Left cardiac atrium (tissue), 4 donors: ENCODE data around the gene ZNRF3. TPM values are rescaled to one million over a fixed set of nuclear protein-coding genes. Genes with fewer than 3 reads are reported as not detected.

ENCODE experiments used
- ATAC-seq, 2 donors: fragments of 200-7000 bp; cut with Tn5 transposase; one replicate each; pipeline ENCODE4 v1.9.1; 2020; ENCODE audit warnings: mild to moderate bottlenecking in 2 of 2, moderate library complexity in 2 of 2
- DNase-seq: peaks from one replicate; pipeline ENCODE4 v3.0.0-alpha.2; 2020
- intact Hi-C, 2 donors: fragments of 100-400 bp; cut with DNase I; formaldehyde crosslinking; loops; one replicate each; pipeline versions ENCODE4 v1.14.1 to v1.15.1; 2022 to 2023
- total RNA-seq, 2 donors: library from RNA; stranded (reverse); fragmentation: NEBNext Ultra II Directional; extraction: Animal tissue kit (Norgen Biotek cat#: 25700); gene quantifications; one replicate each; pipeline ENCODE4 v1.2.1, GENCODE V29; 2021
- donor health status: DM: no; HTN: yes; CAD: no.
- donor health status: DM: no; HTN: yes; CAD: no; lungs with severe emphysema.
- donor health status: DM: yes; HTN: yes; CAD: no.
- donor health status: Dilated cardiomyopathy.

The ZNRF3 gene
- total RNA-seq, 2 donors from 2014 or later = 5.2 to 6.6 TPM

DNA sequence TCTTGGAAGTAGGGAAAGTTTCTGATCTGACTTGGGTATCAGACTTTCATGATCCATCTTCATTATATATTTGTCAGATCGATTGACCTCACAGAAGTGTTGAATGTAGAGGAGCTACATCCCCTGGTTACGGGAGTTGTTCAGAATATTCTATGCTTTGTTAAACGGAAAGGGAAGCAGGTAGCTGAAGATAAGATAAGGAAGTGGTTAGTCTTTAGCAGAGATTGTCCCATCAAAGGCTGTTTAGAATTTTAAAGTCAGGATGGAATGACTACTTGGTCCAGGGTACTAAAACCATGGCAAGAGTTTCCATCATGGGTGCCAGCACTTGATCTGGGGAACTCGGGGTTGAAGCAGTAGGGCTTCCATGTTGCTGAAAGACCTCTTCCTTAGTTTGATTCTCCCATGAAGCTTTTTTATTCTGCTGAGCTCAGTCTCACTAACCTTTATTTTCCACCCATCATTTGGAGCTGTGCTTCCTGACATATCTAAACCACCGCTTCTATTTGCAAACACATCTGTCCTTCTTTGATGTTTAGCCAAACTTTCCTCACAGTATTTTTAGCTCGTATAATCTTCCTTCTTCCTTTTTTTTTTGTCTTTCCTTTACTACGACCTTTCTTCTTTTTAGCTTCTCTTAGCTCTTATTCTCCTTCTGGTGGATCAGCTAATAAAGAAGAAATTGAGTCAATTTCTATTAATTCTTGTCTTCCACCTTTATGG lies 182.3 kb downstream of the ZNRF3 start:
- intact Hi-C loops = loop anchor here in 1 of 2 donors (10.0 kb wide), 1 partner anchor 89 kb away; no protein-coding TSS in a partner anchor
- DNase-seq = no peak
- ATAC-seq = no peak

DNA sequence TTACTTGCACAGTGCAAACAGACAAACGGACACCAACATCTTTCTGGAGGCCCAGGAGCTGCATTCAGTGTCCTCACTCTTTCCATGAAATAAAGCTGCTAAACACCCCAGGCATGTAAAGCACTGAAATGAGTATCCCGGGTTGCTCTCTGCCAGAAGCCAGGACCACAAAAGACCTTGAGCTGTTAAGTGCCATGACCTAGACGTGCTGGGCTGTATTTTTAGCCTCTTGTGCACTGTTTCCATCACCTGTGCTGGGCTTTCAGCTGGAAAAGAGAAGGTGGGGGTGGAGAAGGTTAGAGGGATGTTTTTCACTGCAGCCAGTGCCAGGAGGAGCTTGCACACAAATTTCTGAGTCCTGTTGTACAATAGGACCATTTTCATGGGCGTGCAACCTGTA lies 186.1 kb downstream of the ZNRF3 start:
- intact Hi-C loops = loop anchor here in 1 of 2 donors (10.0 kb wide), 1 partner anchor 85 kb away; no protein-coding TSS in a partner anchor
- ATAC-seq (no peak), DNase-seq (no peak)

DNA sequence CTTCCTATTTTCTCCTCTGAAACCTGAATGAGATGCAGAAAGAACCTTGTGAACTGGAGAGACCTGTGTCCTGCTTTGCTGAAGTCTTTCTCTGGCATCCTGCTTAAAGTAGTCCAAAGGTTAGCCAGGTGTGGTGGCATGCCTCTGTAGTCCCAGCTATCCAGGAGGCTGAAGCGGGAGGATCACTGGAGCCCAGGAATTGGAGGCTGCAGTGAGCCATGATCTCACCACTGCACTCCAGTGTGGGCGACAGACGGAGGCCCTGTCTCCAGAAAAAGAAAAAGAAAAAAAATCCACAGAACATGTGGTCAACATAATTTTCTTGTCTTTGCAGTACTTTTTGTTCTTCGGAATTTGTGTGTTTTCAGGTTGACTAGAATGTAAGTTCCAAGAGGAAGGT lies 187.1 kb downstream of the ZNRF3 start:
- intact Hi-C loops = no loop called here
- ATAC-seq = no peak
- DNase-seq = no peak

DNA sequence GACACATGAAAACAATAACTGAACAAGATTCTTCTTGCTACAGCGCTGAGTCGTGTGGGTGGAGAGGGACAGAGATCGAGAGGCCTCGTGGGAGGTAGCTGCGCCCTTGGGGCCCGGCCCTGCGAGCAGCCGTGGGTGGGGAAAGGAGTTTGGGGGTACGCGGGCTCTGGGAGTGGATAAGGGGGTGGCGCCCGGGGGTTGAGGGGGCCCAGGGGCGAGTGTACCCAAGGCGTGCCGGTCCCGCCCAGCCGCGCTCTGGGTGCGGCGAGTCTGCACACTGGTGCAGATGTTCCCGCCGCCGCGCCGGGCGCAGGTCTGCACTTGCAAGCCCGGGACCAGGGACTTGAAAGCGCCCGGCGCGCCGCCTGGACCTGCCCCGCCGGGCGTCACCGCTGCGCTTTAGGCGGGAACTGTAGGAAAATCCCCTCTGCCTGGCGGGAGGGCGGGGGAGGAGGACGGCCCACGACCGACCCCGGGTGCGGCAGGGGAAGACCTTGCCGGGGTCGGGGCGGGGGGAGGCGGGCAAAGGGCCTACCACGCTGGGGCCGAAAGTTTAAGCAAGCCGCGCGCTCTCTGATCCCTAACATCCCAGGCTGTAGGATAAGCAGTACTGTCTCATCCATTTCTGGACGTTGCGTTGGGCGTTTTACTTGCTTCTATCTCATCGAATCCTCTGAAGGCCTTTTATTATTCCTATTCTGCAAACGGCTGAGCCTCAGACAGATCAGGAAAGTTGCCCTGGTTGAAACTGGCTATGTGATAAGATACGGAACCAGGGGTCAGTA lies 188.1 kb downstream of the ZNRF3 start:
- intact Hi-C loops = loop anchor here in 1 of 2 donors (2.0 kb wide), 1 partner anchor 83 kb away; no protein-coding TSS in a partner anchor
- peak; percentile 55 for DNase-seq

GRCh38 chr22:29072193-29072978 lies 189.0 kb downstream of the ZNRF3 start:
- intact Hi-C loops = loop anchor here in 1 of 2 donors (2.0 kb wide), 1 partner anchor 82 kb away; no protein-coding TSS in a partner anchor
- peak; percentile 89 for DNase-seq
- peak; percentile 93 to 94 for ATAC-seq

More for the DNA sequence above, 188.1 kb downstream of the ZNRF3 start:
- ATAC-seq = peak in 1 of 2 donors; percentile 21

DNA sequence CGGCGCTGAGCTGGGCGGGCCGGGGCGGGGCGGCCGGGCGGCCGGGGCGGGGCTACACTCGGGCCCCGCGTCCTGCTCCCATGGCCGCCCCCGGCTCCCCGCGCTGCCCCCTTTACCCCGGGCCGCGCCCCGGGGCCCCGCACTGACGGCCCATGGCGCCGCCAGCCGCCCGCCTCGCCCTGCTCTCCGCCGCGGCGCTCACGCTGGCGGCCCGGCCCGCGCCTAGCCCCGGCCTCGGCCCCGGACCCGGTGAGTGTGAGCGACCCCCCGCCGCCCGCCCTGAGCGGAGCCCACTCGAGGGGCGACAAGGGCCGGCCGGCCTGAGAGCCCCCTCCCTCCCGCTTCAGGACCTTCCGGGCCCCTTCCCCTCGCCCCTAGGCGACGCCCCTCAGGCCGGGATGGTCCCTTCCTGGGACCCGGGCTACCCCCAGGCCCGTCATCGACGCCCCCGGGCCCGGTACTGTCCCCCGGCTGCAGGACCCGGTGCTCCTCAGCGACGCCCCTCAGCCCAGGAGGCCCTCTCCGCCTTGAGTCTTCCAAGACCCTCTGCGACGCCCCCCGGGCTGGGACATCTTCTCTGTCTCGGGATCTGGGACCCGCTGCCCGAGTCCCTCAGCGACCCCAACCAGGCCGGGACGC lies 189.7 kb downstream of the ZNRF3 start, which contains the start of gene KREMEN1:
Gene KREMEN1, plus strand, starts transcription at position 57 of the 639 bp plus-strand sequence. Its CDS starts 96 bp downstream, at position 153.
- intact Hi-C loops = loop anchor here in 1 of 2 donors (2.0 kb wide), 1 partner anchor 82 kb away; no protein-coding TSS in a partner anchor
- peak; percentile 48 for DNase-seq
- ATAC-seq = peak; percentile 10 to 12

DNA sequence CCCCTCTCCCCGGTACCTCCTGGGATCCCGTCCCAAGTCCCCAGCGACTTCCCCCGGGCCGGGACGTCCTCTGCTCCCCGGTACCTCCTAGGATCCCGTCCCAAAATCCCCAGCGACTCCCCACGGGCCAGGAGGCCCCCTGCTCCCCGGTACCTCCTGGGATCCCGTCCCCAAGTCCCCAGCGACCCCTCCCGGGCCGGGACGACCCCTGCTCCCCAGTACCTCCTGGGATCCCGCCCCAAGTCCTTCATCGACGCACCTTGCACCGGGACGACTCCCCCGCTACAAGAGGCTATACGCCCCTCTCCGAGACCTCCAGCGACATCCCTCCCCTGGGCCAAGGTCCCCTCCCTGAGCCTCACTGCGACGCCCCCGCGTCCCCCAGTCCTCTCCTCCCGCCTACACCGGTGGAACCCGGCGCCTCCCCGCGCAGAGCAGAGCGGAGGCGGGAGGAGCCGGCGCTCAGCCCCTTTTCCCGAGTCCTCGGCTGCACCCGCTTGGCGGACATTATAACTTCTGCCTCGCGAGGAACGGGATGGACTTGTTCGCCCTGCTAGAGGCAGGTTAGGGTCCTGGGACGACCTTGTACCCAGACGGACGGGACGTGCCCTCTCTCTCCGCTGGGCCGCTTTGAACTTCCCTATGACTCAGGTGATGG lies 190.4 kb downstream of the ZNRF3 start:
- peak; percentile 63 for DNase-seq
- intact Hi-C loops = loop anchor here in 1 of 2 donors (2.0 kb wide), 1 partner anchor 81 kb away; no protein-coding TSS in a partner anchor
- ATAC-seq = peak; percentile 69 to 71

DNA sequence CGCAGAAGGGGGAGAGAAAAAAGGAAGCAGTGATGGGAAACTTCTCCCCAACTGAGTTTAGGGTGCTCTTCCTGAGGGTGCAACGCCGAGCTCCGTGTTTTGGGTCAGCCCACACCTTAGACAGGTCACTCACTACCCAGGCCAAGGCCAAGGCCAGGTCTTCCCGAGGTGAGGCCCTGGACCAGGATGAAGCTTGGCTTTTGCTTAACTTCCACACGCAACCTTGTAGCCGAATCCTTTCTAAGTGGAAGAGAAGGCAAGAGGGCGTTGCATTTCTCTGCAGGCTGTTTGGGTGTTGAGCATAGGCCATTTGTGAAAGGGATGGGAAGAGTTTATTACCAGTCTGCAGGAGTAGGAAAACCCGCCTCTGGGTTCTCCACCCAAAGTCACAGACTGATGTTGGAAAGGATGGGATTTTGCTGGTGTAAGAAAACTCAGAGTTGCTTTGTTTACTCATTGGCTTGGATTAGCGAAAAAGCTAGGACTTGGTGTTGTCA lies 191.0 kb downstream of the ZNRF3 start:
- ATAC-seq (peak in 1 of 2 donors; percentile 1), DNase-seq (no peak)
- intact Hi-C loops = no loop called here

GRCh38 chr22:29078036-29078868 lies 194.9 kb downstream of the ZNRF3 start:
- no peak for ATAC-seq
- no peak for DNase-seq
- intact Hi-C loops = no loop called here

DNA sequence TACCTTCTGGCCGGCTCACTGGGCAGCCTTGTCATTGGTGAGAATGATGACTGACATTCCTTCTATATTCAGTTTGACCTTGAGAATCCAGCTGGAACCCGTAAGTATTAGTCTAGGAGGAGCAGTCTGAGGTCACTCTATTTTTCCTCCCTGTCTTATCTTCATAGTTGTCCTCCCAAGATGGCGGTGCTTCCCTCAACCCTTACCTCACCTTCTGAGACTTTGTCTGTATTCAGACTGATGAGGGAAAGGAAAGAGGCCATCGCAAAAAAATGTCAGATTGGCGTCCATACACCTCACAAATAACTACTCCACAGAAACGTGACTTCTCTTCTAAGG lies 195.5 kb downstream of the ZNRF3 start:
- DNase-seq (no peak), ATAC-seq (peak in 1 of 2 donors; percentile 6)
- intact Hi-C loops = no loop called here

GRCh38 chr22:29079218-29079901 lies 196.0 kb downstream of the ZNRF3 start:
- intact Hi-C loops = no loop called here
- DNase-seq (no peak), ATAC-seq (no peak)

DNA sequence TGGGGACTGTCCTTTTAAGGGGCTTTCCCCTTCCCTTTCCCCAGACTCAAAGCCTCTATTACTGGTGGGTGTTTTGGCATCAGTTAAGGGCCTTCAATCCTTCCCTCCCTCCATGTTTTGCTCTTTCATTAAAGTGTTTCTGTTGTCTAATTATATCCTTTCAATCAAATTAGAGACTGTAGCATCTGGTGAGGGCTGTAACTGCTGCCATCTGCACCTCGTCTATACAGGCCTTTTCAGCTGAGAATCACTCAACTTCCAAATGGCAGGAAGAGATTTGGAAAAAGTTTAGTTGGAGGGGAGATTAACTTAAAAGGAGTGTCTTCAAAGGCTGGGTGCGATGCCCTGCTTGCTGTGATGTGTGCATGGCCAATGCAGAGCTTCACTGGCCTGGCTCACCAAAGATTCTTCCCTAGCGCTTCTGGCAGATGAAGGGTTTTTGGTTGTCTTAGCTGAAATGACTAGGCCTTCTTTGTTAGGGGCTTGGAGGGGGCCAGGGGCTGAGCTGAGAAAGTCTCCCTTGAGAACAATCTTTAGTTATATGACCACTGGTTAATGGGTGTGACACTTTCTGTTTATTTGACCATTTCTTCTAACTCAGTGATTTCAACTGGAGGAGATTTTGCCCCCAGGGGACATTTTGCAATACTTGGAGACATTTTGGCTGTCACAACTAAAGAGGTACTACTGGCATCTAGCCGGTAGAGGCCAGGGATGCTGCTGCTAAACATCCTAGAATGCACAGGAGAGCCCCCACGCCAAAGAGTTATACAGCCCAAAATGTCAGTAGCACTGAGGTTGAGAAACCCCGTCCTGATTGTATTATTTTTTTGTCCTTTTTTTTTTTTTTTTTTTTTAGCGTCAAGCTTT lies 197.0 kb downstream of the ZNRF3 start:
- DNase-seq = no peak
- intact Hi-C loops = no loop called here

GRCh38 chr22:29081517-29082236 lies 198.3 kb downstream of the ZNRF3 start:
- intact Hi-C loops = no loop called here
- no peak for DNase-seq
- peak; percentile 50 to 66 for ATAC-seq

More for the DNA sequence above, 197.0 kb downstream of the ZNRF3 start:
- peak in 1 of 2 donors; percentile 13 for ATAC-seq

DNA sequence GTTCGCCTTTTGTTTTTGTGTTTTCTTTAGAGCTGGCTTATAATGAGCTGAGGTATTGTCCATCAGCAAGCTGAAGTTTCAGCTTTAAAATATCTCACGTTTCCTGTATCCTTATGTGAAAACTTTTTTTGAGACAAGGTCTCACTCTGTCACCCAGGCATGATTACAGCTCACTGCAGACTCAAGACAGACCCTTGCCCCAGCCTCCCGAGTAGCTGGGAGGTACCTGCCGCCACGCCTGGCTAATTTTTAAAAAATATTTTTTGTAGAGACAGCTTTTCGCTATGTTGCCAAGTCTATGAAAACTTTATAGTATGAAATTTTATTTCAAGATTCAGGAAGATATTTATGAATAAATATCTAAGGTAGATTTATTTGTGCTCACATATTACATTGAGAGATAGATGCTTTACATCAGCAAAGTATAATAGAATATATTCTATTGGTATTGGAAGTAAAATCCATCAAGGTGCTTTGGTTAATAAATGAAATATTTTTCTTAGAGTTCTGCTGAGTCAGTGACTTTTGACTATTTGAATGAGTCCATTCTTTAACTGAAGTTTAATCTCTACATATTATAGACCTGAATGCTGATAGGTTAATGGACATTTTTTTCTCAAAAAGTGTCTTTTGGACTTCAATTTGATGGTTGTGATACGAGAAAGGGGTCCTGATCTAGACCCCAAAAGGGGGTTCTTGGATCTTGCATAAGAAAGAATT lies 199.6 kb downstream of the ZNRF3 start:
- ATAC-seq (no peak), DNase-seq (no peak)
- intact Hi-C loops = no loop called here
